ENCODE data around the gene LZTFL1.

Gene LZTFL1

DNA sequence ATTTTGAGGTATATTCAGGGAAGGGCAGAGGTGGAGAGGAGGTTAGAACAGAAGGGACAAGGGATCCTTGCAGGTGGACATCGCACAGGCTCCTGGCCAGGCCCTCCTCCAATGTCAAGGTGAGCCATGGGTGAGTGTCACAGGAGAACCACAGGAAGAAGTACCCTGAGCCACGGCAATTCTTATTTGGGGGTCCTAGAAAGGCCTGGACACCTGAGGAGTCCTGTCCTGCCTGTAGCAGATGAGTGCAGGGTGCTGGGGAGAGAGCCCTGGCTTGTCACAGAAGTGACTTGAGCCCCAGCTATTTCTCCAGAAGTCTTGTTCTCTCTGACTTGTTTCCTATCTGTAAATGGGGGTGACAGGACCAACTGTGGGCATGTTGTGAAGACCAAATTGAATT, 49.9 kb downstream of the LZTFL1 start:
- Histone ChIP-seq H4K20me1 (ENCODE audit: insufficient read depth) (no peaks in the 10 kb centered on the region), H3K4me2 (no peak overlapping the region), H2AFZ (ENCODE audit: low read depth) (no peak overlapping the region), H3K9ac (no peak overlapping the region), H3K27ac (no peak overlapping the region), H3K36me3 (ENCODE audit: insufficient read depth) (no peaks in the 10 kb centered on the region), H3K27me3 (ENCODE audit: insufficient read depth, low read depth) (no peaks in the 10 kb centered on the region), H3K4me3 (IDR thresholded peaks at IDR 0.05; ENCODE audit: insufficient read depth, low read depth, low read length) (no peak overlapping the region), H3K79me2 (ENCODE audit: insufficient read depth, low read depth) (no peaks in the 10 kb centered on the region), H3K4me1 (ENCODE audit: low read depth, poor library complexity, severe bottlenecking) (no peaks in the 10 kb centered on the region)
- TF ChIP-seq, protein P1, sequence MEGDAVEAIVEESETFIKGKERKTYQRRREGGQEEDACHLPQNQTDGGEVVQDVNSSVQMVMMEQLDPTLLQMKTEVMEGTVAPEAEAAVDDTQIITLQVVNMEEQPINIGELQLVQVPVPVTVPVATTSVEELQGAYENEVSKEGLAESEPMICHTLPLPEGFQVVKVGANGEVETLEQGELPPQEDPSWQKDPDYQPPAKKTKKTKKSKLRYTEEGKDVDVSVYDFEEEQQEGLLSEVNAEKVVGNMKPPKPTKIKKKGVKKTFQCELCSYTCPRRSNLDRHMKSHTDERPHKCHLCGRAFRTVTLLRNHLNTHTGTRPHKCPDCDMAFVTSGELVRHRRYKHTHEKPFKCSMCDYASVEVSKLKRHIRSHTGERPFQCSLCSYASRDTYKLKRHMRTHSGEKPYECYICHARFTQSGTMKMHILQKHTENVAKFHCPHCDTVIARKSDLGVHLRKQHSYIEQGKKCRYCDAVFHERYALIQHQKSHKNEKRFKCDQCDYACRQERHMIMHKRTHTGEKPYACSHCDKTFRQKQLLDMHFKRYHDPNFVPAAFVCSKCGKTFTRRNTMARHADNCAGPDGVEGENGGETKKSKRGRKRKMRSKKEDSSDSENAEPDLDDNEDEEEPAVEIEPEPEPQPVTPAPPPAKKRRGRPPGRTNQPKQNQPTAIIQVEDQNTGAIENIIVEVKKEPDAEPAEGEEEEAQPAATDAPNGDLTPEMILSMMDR (conservative IDR thresholded peaks at IDR 0.05; ENCODE audit: low read depth, low read length), result no peak

DNA sequence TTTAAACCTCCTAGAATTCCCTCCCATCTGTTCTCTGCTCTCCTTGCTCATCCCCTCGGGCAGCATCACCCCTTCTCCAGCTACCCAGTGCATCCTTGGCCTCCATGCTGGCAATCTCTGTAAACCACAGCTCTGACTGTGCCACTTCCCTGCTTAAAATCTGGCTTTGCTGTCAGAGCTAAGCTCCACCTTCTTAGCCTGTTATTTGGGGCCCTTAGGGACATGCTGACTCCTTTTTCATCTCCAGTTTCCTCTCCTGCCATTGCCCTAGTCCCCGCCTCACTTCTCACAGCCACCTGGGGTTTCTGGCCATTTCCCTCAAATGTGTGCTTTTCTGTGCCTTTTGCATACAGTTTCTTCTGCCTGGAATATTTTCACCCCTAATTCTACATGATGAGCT, 51.3 kb downstream of the LZTFL1 start:
- Histone ChIP-seq H3K79me2 (ENCODE audit: insufficient read depth, low read depth) (no peaks in the 10 kb centered on the region), H4K20me1 (ENCODE audit: insufficient read depth) (no peaks in the 10 kb centered on the region), H3K27ac (no peak overlapping the region), H3K36me3 (ENCODE audit: insufficient read depth) (no peaks in the 10 kb centered on the region), H3K9ac (no peak overlapping the region), H3K4me2 (no peak overlapping the region), H3K4me3 (IDR thresholded peaks at IDR 0.05; ENCODE audit: insufficient read depth, low read depth, low read length) (no peak overlapping the region), H3K4me1 (ENCODE audit: low read depth, poor library complexity, severe bottlenecking) (no peaks in the 10 kb centered on the region), H3K27me3 (ENCODE audit: insufficient read depth, low read depth) (no peaks in the 10 kb centered on the region), H2AFZ (ENCODE audit: low read depth) (no peak overlapping the region)
- TF ChIP-seq, protein P1 (conservative IDR thresholded peaks at IDR 0.05; ENCODE audit: low read depth, low read length), result no peak

DNA sequence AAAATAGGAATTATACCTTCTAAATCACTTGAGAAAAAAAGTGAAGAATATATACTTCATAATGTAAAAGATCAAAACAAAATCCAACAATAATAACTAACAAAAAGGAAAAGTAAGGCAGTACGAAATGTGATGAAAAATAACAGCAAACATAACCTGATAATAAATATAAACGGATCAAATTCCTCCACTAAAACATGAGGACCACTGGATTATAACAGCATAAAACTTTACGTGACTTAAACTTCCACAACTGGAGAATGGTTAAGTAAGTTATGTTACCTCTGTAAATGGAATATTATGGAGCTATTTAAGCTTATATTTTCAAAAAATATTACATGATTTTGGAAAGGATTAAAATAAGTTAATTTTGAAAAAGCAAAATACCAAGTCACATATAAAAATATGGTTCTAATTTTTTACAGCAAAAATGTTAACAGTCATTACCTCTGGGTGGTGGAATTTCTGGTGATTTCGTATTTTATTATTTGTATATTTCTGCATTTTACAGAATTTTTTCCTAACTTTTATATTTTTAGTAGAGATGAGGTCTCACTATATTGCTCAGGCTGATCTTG, 52.6 kb downstream of the LZTFL1 start:
- Histone ChIP-seq H3K4me3 (IDR thresholded peaks at IDR 0.05; ENCODE audit: insufficient read depth, low read depth, low read length) (no peak overlapping the region), H4K20me1 (ENCODE audit: insufficient read depth) (no peaks in the 10 kb centered on the region), H3K27me3 (ENCODE audit: insufficient read depth, low read depth) (no peaks in the 10 kb centered on the region), H3K4me2 (no peak overlapping the region), H3K36me3 (ENCODE audit: insufficient read depth) (no peaks in the 10 kb centered on the region), H3K79me2 (ENCODE audit: insufficient read depth, low read depth) (no peaks in the 10 kb centered on the region), H3K9ac (no peak overlapping the region), H3K27ac (no peak overlapping the region), H3K4me1 (ENCODE audit: low read depth, poor library complexity, severe bottlenecking) (no peaks in the 10 kb centered on the region), H2AFZ (ENCODE audit: low read depth) (no peak overlapping the region)
- TF ChIP-seq, protein P1 (conservative IDR thresholded peaks at IDR 0.05; ENCODE audit: low read depth, low read length), result no peak

DNA sequence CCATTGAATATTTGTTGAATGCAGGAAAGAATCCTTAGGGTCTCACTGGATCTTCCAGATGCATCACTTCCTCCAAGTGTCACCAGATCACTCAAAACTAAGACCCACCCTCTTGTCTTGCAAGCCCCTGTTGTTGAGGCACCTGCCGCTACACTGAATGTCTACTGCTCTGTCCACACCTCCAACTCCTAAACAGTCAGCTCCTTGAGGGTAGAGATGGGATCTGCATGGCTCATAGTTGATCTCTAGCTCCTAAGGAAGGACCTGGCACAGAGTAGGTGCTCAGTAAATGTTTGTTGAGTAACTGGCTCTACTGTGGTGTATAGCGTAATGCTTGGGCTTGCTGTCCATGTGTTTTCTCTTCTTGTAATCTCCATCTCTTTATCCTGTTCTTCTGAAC, 54.4 kb downstream of the LZTFL1 start:
- H3K36me3 ChIP-seq (ENCODE audit: insufficient read depth), result no peaks in the 10 kb centered on the region
- no peaks in the 10 kb centered on the region for H3K4me1 ChIP-seq (ENCODE audit: low read depth, poor library complexity, severe bottlenecking)
- H3K4me2 ChIP-seq, result no peak overlapping the region
- TF ChIP-seq, protein P1 (conservative IDR thresholded peaks at IDR 0.05; ENCODE audit: low read depth, low read length), result no peak
- no peaks in the 10 kb centered on the region for H3K27me3 ChIP-seq (ENCODE audit: insufficient read depth, low read depth)
- H3K27ac ChIP-seq, result no peak overlapping the region
- no peak overlapping the region for H3K9ac ChIP-seq
- H4K20me1 ChIP-seq (ENCODE audit: insufficient read depth), result no peaks in the 10 kb centered on the region
- no peak overlapping the region for H3K4me3 ChIP-seq (IDR thresholded peaks at IDR 0.05; ENCODE audit: insufficient read depth, low read depth, low read length)
- no peak overlapping the region for H2AFZ ChIP-seq (ENCODE audit: low read depth)
- no peaks in the 10 kb centered on the region for H3K79me2 ChIP-seq (ENCODE audit: insufficient read depth, low read depth)
